ENCODE data around the gene CCDC146. TPM values are rescaled to one million over a fixed set of nuclear protein-coding genes. Genes with fewer than 3 reads are reported as not detected.

The CCDC146 gene
- total and polyA plus RNA-seq, 2 of the 8 experiments (the other 6 are each of a cell fraction or from before 2014, with no cell fraction given), result 0.88 to 2.4 TPM

GRCh38 chr7:77269360-77270093 lies 147.1 kb downstream of the CCDC146 start:
- FAIRE-seq, result no peak
- no peak overlapping the region for H4K5ac ChIP-seq (ENCODE audit: insufficient read length, low read depth, low read length)
- no peak overlapping the region for H3K56ac ChIP-seq (replicated peaks; ENCODE audit: insufficient read length, low read depth, low read length)

More at GRCh38 chr7:77269360-77270093, 147.1 kb downstream of the CCDC146 start:
- Histone ChIP-seq H2AK5ac (ENCODE audit: low read depth, low read length) (no peak overlapping the region), H3K4me1 (replicated peaks in 1 of 4; ENCODE audit: control insufficient read depth in 3 of 4, insufficient read depth in 4 of 4, low read length in 3 of 4) (no peaks in the 10 kb centered on the region), H4K20me1 (replicated peaks in 1 of 2; ENCODE audit: control insufficient read depth in 1 of 2, insufficient read depth in 2 of 2, low read length in 2 of 2) (no peaks in the 10 kb centered on the region), H3K4me3 (ENCODE audit: extremely low read depth in 1 of 4, insufficient read depth in 2 of 4, low read depth in 3 of 4, low read length in 4 of 4) (no peak overlapping the region), H3K36me3 (ENCODE audit: control insufficient read depth in 2 of 4, insufficient read depth in 4 of 4, low read length in 3 of 4) (no peaks in the 10 kb centered on the region), H3K4me2 (ENCODE audit: insufficient read depth in 1 of 2, low read depth in 2 of 2, low read length in 2 of 2) (no peak overlapping the region), H2BK20ac (ENCODE audit: low read length) (no peak overlapping the region), H3K9ac (replicated peaks in 1 of 4; ENCODE audit: extremely low read depth in 1 of 4, low read depth in 3 of 4, low read length in 3 of 4) (no peak overlapping the region), H3K23ac (ENCODE audit: insufficient read length) (no peak overlapping the region), H3K27me3 (replicated peaks in 1 of 4; ENCODE audit: control insufficient read depth in 3 of 4, extremely low read depth in 1 of 4, insufficient read depth in 3 of 4, low read length in 3 of 4) (no peaks in the 10 kb centered on the region), H3K14ac (ENCODE audit: insufficient read length) (no peak overlapping the region), H3K27ac (ENCODE audit: low read depth, low read length) (no peak overlapping the region), H2BK120ac (replicated peaks; ENCODE audit: low read depth, low read length) (no peak overlapping the region), H3K79me2 (ENCODE audit: control insufficient read depth in 1 of 2, insufficient read depth in 2 of 2, low read length in 2 of 2) (no peaks in the 10 kb centered on the region), H2BK15ac (ENCODE audit: low read length) (no peak overlapping the region), H4K91ac (replicated peaks; ENCODE audit: insufficient read length, low read length) (no peak overlapping the region), H4K8ac (ENCODE audit: extremely low read depth, insufficient read depth, low read length) (no peak overlapping the region), H2BK12ac (ENCODE audit: low read depth, low read length) (no peak overlapping the region), H2BK5ac (ENCODE audit: low read depth, low read length) (no peak overlapping the region), H3K23me2 (ENCODE audit: low read depth, low read length) (no peaks in the 10 kb centered on the region), H3K9me3 (ENCODE audit: insufficient read depth in 2 of 2, low read depth in 1 of 2, low read length in 1 of 2) (no peaks in the 10 kb centered on the region), H3K79me1 (ENCODE audit: low read depth, low read length) (no peaks in the 10 kb centered on the region), H2AFZ (ENCODE audit: low read length) (no peak overlapping the region), H3K18ac (ENCODE audit: extremely low read depth, low read length) (no peak overlapping the region), H3K4ac (replicated peaks; ENCODE audit: insufficient read length, low read depth, low read length) (no peak overlapping the region)
- WGBS, 2 experiments (ENCODE audit: extremely low coverage in 1 of 2, insufficient coverage in 1 of 2, insufficient read length in 1 of 2, insufficient replicate concordance in 2 of 2, low coverage in 1 of 2, low lambda C conversion rate in 2 of 2, missing lambda C conversion rate in 1 of 2), result 84% methylated on average over 4 of the region's 4 CpGs; no CpG with 5 or more reads in 1 of the 2 experiments
- ChIA-PET POLR2A (ENCODE audit: partially characterized antibody) (interaction anchor here (1.3 kb wide), 1 partner anchor 11 kb away, joined by 3 read pairs; no protein-coding TSS in a partner anchor), CTCF (ENCODE audit: partially characterized antibody) (interaction anchor here (1.0 to 1.5 kb wide), 3 partner anchors 11 to 31 kb away, joined by 3 to 5 read pairs (median 3); no protein-coding TSS in a partner anchor)
- DNase-seq (ENCODE audit: low read depth in 1 of 2, low spot score in 2 of 2), result no peak
- TF ChIP-seq, protein P1, sequence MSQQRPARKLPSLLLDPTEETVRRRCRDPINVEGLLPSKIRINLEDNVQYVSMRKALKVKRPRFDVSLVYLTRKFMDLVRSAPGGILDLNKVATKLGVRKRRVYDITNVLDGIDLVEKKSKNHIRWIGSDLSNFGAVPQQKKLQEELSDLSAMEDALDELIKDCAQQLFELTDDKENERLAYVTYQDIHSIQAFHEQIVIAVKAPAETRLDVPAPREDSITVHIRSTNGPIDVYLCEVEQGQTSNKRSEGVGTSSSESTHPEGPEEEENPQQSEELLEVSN (IDR thresholded peaks at IDR 0.05), result no peak

Measured in H1 (cell line).